HFF-Myc (cell line): ENCODE measurements around the gene KCNJ5.
"Not testable (repeated sequence)": the region's sequence is repeated elsewhere in the genome, so short reads cannot be mapped to it uniquely, and the experiment has no call there.

ENCODE experiments used
- DNase-seq: peaks from one replicate; pipeline ENCODE4 v3.0.0-alpha.2; 2011; ENCODE audit warnings: low read depth; ENCODE audit errors: extremely low read depth
- H3K4me3 ChIP-seq: replicated peaks from 2 replicates; pipeline ENCODE4 v1.5.1; 2011; ENCODE audit warnings: low read depth, mild to moderate bottlenecking, control low read depth, low read length
- TF ChIP-seq, protein P1 (sequence below): IDR thresholded peaks from 2 replicates; pipeline ENCODE4 v1.5.1; 2012; ENCODE audit warnings: mild to moderate bottlenecking, low read depth, low read length, control low read depth; ENCODE audit errors: missing control alignments

The KCNJ5 gene

GRCh38 chr11:128916037-128916572 is 24.9 kb downstream of the KCNJ5 start:
- H3K4me3 ChIP-seq, result no peak overlapping the region
- TF ChIP-seq, protein P1, sequence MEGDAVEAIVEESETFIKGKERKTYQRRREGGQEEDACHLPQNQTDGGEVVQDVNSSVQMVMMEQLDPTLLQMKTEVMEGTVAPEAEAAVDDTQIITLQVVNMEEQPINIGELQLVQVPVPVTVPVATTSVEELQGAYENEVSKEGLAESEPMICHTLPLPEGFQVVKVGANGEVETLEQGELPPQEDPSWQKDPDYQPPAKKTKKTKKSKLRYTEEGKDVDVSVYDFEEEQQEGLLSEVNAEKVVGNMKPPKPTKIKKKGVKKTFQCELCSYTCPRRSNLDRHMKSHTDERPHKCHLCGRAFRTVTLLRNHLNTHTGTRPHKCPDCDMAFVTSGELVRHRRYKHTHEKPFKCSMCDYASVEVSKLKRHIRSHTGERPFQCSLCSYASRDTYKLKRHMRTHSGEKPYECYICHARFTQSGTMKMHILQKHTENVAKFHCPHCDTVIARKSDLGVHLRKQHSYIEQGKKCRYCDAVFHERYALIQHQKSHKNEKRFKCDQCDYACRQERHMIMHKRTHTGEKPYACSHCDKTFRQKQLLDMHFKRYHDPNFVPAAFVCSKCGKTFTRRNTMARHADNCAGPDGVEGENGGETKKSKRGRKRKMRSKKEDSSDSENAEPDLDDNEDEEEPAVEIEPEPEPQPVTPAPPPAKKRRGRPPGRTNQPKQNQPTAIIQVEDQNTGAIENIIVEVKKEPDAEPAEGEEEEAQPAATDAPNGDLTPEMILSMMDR, result no peak
- no peak for DNase-seq

GRCh38 chr11:128916681-128917080 is 25.5 kb downstream of the KCNJ5 start:
- TF ChIP-seq, protein P1, result no peak

DNA sequence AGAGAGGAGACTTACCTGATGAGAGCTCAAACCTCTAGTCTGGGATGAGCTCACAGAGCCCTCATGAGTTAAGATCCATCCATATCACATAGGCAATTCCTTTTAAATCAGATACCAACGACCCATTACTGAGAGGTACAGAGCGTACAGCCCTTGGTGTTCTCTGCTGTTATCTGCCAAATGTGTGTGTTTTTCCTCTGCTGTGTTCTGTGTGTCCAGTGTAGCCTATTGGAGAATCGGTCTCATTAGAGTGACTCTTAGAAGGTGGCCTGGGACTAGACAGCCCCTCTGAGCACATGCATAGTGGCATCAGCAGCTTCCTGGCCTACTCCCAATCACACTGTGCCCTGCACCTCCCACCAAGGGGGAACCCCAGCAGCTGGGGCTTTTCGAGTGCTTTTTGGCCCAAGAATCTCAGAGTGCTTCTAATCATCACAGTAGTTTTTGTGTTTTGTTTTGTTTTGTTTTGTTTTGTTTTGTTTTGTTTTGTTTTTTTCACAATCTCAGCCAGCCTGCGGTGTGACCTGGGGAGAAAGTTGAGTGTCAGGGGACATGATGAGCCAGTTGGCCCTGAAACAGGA is 26.1 kb downstream of the KCNJ5 start:
- DNase-seq, result no peak
- H3K4me3 ChIP-seq, result no peak overlapping the region
- TF ChIP-seq, protein P1, result no peak

More at GRCh38 chr11:128916681-128917080, 25.5 kb downstream of the KCNJ5 start:
- H3K4me3 ChIP-seq, result no peak overlapping the region
- DNase-seq, result no peak

DNA sequence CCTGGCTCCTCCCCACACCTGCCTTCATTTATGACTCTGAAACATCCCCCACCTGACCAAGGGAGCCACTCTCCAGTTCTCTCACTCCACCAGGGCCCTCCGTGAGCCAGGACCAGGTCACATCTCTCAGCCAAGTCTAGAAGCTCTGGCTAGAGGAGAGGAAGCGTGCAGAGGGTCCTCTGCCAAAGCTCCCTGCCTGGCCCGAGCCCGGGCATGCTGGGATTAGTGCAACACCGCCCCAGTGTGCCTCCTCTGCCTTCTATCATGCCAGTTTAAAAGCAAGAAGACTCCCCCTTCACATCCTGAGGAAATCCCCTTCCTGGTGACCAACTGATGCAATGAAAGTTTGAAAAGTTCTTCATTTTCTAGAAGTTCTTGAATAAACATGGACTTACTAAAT is 28.1 kb downstream of the KCNJ5 start:
- no peak for DNase-seq
- TF ChIP-seq, protein P1, result no peak
- H3K4me3 ChIP-seq, result no peak overlapping the region

- not testable (repeated sequence) for DNase-seq, H3K4me3 ChIP-seq
These were observed 28.5 kb downstream of the KCNJ5 start for GRCh38 chr11:128919635-128920034.

- H3K4me3 ChIP-seq, result no peak overlapping the region
- no peak for DNase-seq
- TF ChIP-seq, protein P1, result no peak
These were observed 29.5 kb downstream of the KCNJ5 start for GRCh38 chr11:128920666-128921065.

DNA sequence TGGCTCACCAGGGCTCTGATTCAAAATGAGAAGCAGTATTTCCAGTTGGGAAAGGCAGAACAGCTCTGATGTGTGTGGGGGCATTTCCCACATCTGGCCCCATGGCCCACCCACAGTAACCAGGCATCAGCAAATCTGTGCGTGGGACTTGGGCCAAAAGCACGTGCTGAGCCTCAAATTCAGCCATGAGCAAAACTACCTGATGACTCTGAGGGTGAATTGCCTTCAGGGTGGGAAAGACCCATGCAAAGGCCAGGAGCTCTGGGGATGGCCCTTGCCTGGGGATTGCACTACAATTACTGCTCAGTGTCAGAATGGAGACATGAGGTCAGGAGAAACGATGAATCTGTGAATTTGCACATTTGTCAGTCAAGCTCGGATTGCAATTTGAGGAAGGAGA is 30.6 kb downstream of the KCNJ5 start:
- no peak overlapping the region for H3K4me3 ChIP-seq
- TF ChIP-seq, protein P1, result no peak
- no peak for DNase-seq
